OCI-LY1 (cell line): Measurements from ENCODE around the gene AKR7A3.
"Not testable (repeated sequence)": the region's sequence is repeated elsewhere in the genome, so short reads cannot be mapped to it uniquely, and the experiment has no call there.

ENCODE experiments used
- H2AFZ ChIP-seq: fragments of 200-600 bp; sonication (generic), shearing (Covaris generic); 2 replicates; pipeline ENCODE4 v1.6.0; 2014; ENCODE audit warnings: antibody characterized with exemption, mild to moderate bottlenecking, low read length
- H3F3A ChIP-seq: fragments of 200-600 bp; sonication (generic), shearing (Covaris generic); 2 replicates; pipeline ENCODE4 v1.6.0; 2014; ENCODE audit warnings: mild to moderate bottlenecking, antibody characterized with exemption, low read length, moderate library complexity; ENCODE audit not compliant: insufficient read depth
- H3K27ac ChIP-seq: fragments of 200-600 bp; sonication (generic); 2 replicates; pipeline ENCODE4 v1.5.1; 2014; ENCODE audit warnings: low read length, mixed run types, mild to moderate bottlenecking, low read depth; ENCODE audit not compliant: poor library complexity, severe bottlenecking
- H3K27me3 ChIP-seq: fragments of 200-600 bp; sonication (generic); 2 replicates; pipeline ENCODE4 v1.6.0; 2014; ENCODE audit warnings: antibody characterized with exemption, mild to moderate bottlenecking, low read length, moderate library complexity; ENCODE audit not compliant: insufficient read depth
- H3K36me3 ChIP-seq: fragments of 200-600 bp; sonication (generic); 2 replicates; pipeline ENCODE4 v1.6.1; 2014; ENCODE audit warnings: mild to moderate bottlenecking, antibody characterized with exemption, low read length, moderate library complexity, mixed read lengths; ENCODE audit not compliant: insufficient read depth
- H3K4me1 ChIP-seq: fragments of 200-600 bp; sonication (generic); 2 replicates; pipeline ENCODE4 v1.5.1; 2014; ENCODE audit warnings: mild to moderate bottlenecking, low read length, moderate library complexity; ENCODE audit not compliant: insufficient read depth, severe bottlenecking
- H3K4me2 ChIP-seq: fragments of 200-600 bp; sonication (generic), shearing (Covaris generic); 2 replicates; pipeline ENCODE4 v1.6.1; 2014; ENCODE audit warnings: low read length
- H3K4me3 ChIP-seq: fragments of 200-600 bp; sonication (generic); 2 replicates; pipeline ENCODE4 v1.5.1; 2014; ENCODE audit warnings: low read length, low read depth, mild to moderate bottlenecking, mixed read lengths; ENCODE audit not compliant: poor library complexity, severe bottlenecking
- H3K79me2 ChIP-seq: fragments of 200-600 bp; shearing (Covaris generic); 2 replicates; pipeline ENCODE4 v1.6.1; 2016; ENCODE audit warnings: mixed run types, low read length, mixed read lengths; ENCODE audit not compliant: insufficient read depth
- H3K9ac ChIP-seq: fragments of 200-600 bp; sonication (generic), shearing (Covaris generic); 2 replicates; pipeline ENCODE4 v1.6.1; 2014; ENCODE audit warnings: mild to moderate bottlenecking, low read length, mixed read lengths
- H3K9me2 ChIP-seq: fragments of 200-600 bp; sonication (generic), shearing (Covaris generic); 2 replicates; pipeline ENCODE4 v1.6.1; 2014; ENCODE audit warnings: low read depth, mild to moderate bottlenecking, low read length, mixed read lengths
- H3K9me3 ChIP-seq: fragments of 200-600 bp; shearing (Covaris generic); 2 replicates; pipeline ENCODE4 v1.6.1; 2014; ENCODE audit warnings: low read length, mixed read lengths
- H4K20me1 ChIP-seq: fragments of 200-600 bp; sonication (generic), shearing (Covaris generic); 2 replicates; pipeline ENCODE4 v1.6.0; 2016; ENCODE audit warnings: mild to moderate bottlenecking, low read length; ENCODE audit not compliant: insufficient read depth
- CTCF ChIP-seq: fragments of 200-600 bp; sonication (generic), shearing (Covaris generic); IDR thresholded peaks from 2 replicates; pipeline ENCODE4 v1.5.1; 2017; ENCODE audit warnings: mild to moderate bottlenecking, antibody characterized with exemption, low read length, moderate library complexity, mixed read lengths
- EZH2 ChIP-seq: fragments of 200-600 bp; sonication (generic), shearing (Covaris generic); IDR thresholded peaks from 2 replicates; pipeline ENCODE4 v1.8.0; 2017; ENCODE audit warnings: borderline replicate concordance, mixed run types, mild to moderate bottlenecking, antibody characterized with exemption, low read length, moderate library complexity, mixed read lengths

AKR7A3 gene

GRCh38 chr1:19288324-19289241 lies at the start of gene AKR7A3:
TSS of gene AKR7A3 (minus strand) at chr1:19288770. CDS start at chr1:19288709, 61 bp downstream.
- not testable (repeated sequence) for H3K9ac ChIP-seq, H3K27ac ChIP-seq, H3F3A ChIP-seq, H3K36me3 ChIP-seq, H3K27me3 ChIP-seq, H3K79me2 ChIP-seq, H3K9me2 ChIP-seq, H3K9me3 ChIP-seq, H2AFZ ChIP-seq, H3K4me2 ChIP-seq, H4K20me1 ChIP-seq, H3K4me3 ChIP-seq, H3K4me1 ChIP-seq

GRCh38 chr1:19338323-19338762 lies 49.8 kb upstream of the AKR7A3 start:
- H3K27me3 ChIP-seq = no peaks in the 10 kb centered on the region
- no peaks in the 10 kb centered on the region for H3F3A ChIP-seq
- H3K9me2 ChIP-seq = no peaks in the 10 kb centered on the region
- no peaks in the 10 kb centered on the region for H3K9me3 ChIP-seq
- H3K79me2 ChIP-seq = no peaks in the 10 kb centered on the region
- no peak overlapping the region for H2AFZ ChIP-seq
- peaks cover 4% of the 10 kb centered on the region; the same call in 1 of the 2 replicates for H3K36me3 ChIP-seq
- H3K9ac ChIP-seq = no peak overlapping the region
- H3K27ac ChIP-seq = no peak overlapping the region
- H3K4me3 ChIP-seq = no peak overlapping the region
- H3K4me1 ChIP-seq = no peaks in the 10 kb centered on the region
- TF ChIP-seq EZH2 (no peak), CTCF (no peak)
- no peak overlapping the region for H3K4me2 ChIP-seq
- no peaks in the 10 kb centered on the region for H4K20me1 ChIP-seq

- H3K4me1 ChIP-seq = no peaks in the 10 kb centered on the region
- no peaks in the 10 kb centered on the region for H4K20me1 ChIP-seq
- H2AFZ ChIP-seq = no peak overlapping the region
- H3K27me3 ChIP-seq = no peaks in the 10 kb centered on the region
- H3K36me3 ChIP-seq = peaks cover 4% of the 10 kb centered on the region; the same call in 1 of the 2 replicates
- no peaks in the 10 kb centered on the region for H3F3A ChIP-seq
- H3K4me3 ChIP-seq = no peak overlapping the region
- H3K9me2 ChIP-seq = no peaks in the 10 kb centered on the region
- no peaks in the 10 kb centered on the region for H3K79me2 ChIP-seq
- no peak for TF ChIP-seq CTCF
- TF ChIP-seq EZH2 = no peak
- H3K9ac ChIP-seq = no peak overlapping the region
- H3K27ac ChIP-seq = no peak overlapping the region
- H3K9me3 ChIP-seq = no peaks in the 10 kb centered on the region
- no peak overlapping the region for H3K4me2 ChIP-seq
These were observed 48.7 kb upstream of the AKR7A3 start for GRCh38 chr1:19337289-19337688.
